AG04450 (cell line): Measurements from ENCODE around the gene GPR18. TPM values are rescaled to one million over a fixed set of nuclear protein-coding genes. Genes with fewer than 3 reads are reported as not detected.

Source experiments
- CTCF ChIA-PET: fragments of 300-600, 350-600 bp; formaldehyde crosslinking; extraction: SDS; loops from one replicate; lab custom pipeline; 2022; ENCODE audit warnings: antibody characterized with exemption, inconsistent platforms; lab: Charles Lee
- POLR2A ChIA-PET: fragments of 350-600 bp; formaldehyde crosslinking; extraction: SDS; loops from one replicate; lab custom pipeline; 2021; ENCODE audit warnings: antibody characterized with exemption, inconsistent platforms; lab: Yijun Ruan, JAX
- DNase-seq: peaks from one replicate; pipeline ENCODE4 v3.0.0-alpha.2; 2011; ENCODE audit warnings: low read depth, low spot score
- H3K27ac ChIP-seq: one replicate; pipeline ENCODE4 v1.5.1; 2012; ENCODE audit warnings: low read depth, low read length, control low read depth
- H3K27me3 ChIP-seq: one replicate; pipeline ENCODE4 v1.6.0; 2012; ENCODE audit warnings: low read length; ENCODE audit not compliant: control insufficient read depth, insufficient read depth
- H3K4me3 ChIP-seq: 2 replicates; pipeline ENCODE4 v1.5.1; 2011; ENCODE audit warnings: mild to moderate bottlenecking, low read depth, low read length, control low read depth
- H3K9me3 ChIP-seq: 2 replicates; pipeline ENCODE4 v1.5.1; 2012; ENCODE audit warnings: low read length; ENCODE audit not compliant: control insufficient read depth, insufficient read depth
- polyA plus RNA-seq: library from polyadenylated mRNA; depleted of rRNA; stranded (reverse); fragments of >200 nt; gene quantifications from 2 replicates; pipeline ENCODE4 v1.2.3, GENCODE V29; 2011
- TF ChIP-seq, protein P1 (sequence below): IDR thresholded peaks from 2 replicates; pipeline ENCODE4 v1.5.1; 2011; ENCODE audit warnings: low read depth, low read length, control low read depth, inconsistent platforms

The GPR18 gene
- polyA plus RNA-seq, 1 experiment, result not detected

DNA sequence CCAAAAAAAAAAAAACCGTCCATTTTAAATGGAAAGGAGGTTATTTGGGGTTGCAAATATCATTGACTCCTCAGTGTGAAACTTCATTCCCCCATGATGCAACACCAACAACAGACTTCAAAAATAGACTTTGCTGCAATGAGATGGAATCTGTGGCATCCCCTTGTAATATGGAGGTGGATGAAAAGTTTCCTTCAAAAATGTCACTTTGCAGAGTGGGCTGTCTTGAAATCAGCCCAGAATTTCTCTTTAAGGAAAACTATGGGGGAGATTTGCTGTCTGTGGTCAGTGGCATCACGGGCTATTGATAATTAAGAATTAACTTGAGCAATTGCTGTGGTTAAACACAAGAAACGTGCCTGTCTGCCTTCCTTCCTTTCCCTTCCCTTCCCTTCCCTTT lies 1.5 kb downstream of the GPR18 start:
- no peak for DNase-seq
- CTCF ChIA-PET, result interaction anchor here (0.9 to 5.1 kb wide), 5 partner anchors 10 to 180 kb away, joined by 5 to 37 read pairs (median 12); no protein-coding TSS in a partner anchor
- Histone ChIP-seq H3K27me3 (no peaks in the 10 kb centered on the region), H3K9me3 (no peaks in the 10 kb centered on the region), H3K27ac (no peak overlapping the region), H3K4me3 (no peak overlapping the region)
- POLR2A ChIA-PET, result no interaction called here
- TF ChIP-seq, protein P1, sequence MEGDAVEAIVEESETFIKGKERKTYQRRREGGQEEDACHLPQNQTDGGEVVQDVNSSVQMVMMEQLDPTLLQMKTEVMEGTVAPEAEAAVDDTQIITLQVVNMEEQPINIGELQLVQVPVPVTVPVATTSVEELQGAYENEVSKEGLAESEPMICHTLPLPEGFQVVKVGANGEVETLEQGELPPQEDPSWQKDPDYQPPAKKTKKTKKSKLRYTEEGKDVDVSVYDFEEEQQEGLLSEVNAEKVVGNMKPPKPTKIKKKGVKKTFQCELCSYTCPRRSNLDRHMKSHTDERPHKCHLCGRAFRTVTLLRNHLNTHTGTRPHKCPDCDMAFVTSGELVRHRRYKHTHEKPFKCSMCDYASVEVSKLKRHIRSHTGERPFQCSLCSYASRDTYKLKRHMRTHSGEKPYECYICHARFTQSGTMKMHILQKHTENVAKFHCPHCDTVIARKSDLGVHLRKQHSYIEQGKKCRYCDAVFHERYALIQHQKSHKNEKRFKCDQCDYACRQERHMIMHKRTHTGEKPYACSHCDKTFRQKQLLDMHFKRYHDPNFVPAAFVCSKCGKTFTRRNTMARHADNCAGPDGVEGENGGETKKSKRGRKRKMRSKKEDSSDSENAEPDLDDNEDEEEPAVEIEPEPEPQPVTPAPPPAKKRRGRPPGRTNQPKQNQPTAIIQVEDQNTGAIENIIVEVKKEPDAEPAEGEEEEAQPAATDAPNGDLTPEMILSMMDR, result no peak

- Histone ChIP-seq H3K27ac (no peak overlapping the region), H3K4me3 (no peak overlapping the region), H3K9me3 (no peaks in the 10 kb centered on the region), H3K27me3 (no peaks in the 10 kb centered on the region)
- no peak for DNase-seq
- ChIA-PET CTCF (interaction anchor here (0.9 to 5.1 kb wide), 5 partner anchors 10 to 181 kb away, joined by 5 to 37 read pairs (median 12); no protein-coding TSS in a partner anchor), POLR2A (no interaction called here)
- TF ChIP-seq, protein P1, result no peak
Observed at GRCh38 chr13:99256283-99256682, 1.9 kb downstream of the GPR18 start.

DNA sequence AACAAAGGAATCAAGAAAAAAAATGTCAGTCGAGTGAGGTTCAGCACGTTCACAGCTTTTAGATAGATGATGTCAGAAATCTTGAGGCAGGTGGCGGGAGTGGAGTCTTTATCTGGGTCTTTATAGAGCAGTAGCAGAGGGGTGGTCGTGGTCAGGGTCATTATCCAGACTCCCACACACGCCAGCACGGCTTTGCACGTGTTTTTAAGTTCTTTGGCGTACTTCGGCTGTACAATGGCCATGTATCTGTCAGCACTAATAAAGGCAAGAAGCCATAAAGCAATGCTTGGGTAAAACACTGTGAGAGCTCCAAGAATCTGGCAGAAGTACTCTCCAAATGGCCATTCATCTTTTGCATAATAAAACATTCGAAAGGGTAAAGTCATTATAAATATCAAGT lies 2.9 kb downstream of the GPR18 start:
- ChIA-PET CTCF (interaction anchor here (1.5 to 5.1 kb wide), 4 partner anchors 11 to 182 kb away, joined by 7 to 37 read pairs (median 19); no protein-coding TSS in a partner anchor), POLR2A (no interaction called here)
- Histone ChIP-seq H3K27me3 (no peaks in the 10 kb centered on the region), H3K9me3 (no peaks in the 10 kb centered on the region), H3K4me3 (no peak overlapping the region), H3K27ac (no peak overlapping the region)
- no peak for DNase-seq
- TF ChIP-seq, protein P1, result no peak

- ChIA-PET POLR2A (no interaction called here), CTCF (interaction anchor here (2.2 to 5.1 kb wide), 3 partner anchors 12 to 182 kb away, joined by 12 to 37 read pairs (median 26); no protein-coding TSS in a partner anchor)
- TF ChIP-seq, protein P1, result no peak
- Histone ChIP-seq H3K27me3 (no peaks in the 10 kb centered on the region), H3K9me3 (no peaks in the 10 kb centered on the region), H3K27ac (no peak overlapping the region), H3K4me3 (no peak overlapping the region)
- no peak for DNase-seq
Observed at GRCh38 chr13:99254830-99255229, 3.3 kb downstream of the GPR18 start.

GRCh38 chr13:99251921-99252320 lies 6.3 kb downstream of the GPR18 start:
- POLR2A ChIA-PET, result no interaction called here
- CTCF ChIA-PET, result interaction anchor here (0.8 to 1.0 kb wide), 3 partner anchors 14 to 185 kb away, joined by 3 to 5 read pairs (median 3); no protein-coding TSS in a partner anchor
- TF ChIP-seq, protein P1, result no peak
- DNase-seq, result no peak
- Histone ChIP-seq H3K9me3 (no peaks in the 10 kb centered on the region), H3K27me3 (no peaks in the 10 kb centered on the region), H3K27ac (no peak overlapping the region), H3K4me3 (no peak overlapping the region)
